Measurements from ENCODE around the gene ZSCAN4.

The ZSCAN4 gene

GRCh38 chr19:57682226-57682766, 13.6 kb downstream of the ZSCAN4 start:
- DNase-seq (ENCODE audit: low read depth in 3 of 3), result no peak

GRCh38 chr19:57686727-57687126, 18.0 kb downstream of the ZSCAN4 start:
- no peak for DNase-seq (ENCODE audit: low read depth in 3 of 3)

GRCh38 chr19:57687363-57688010, 18.8 kb downstream of the ZSCAN4 start:
- DNase-seq (ENCODE audit: low read depth in 3 of 3), result no peak

- no peak for DNase-seq (ENCODE audit: low read depth in 3 of 3)
Observed at GRCh38 chr19:57688011-57688763, 19.5 kb downstream of the ZSCAN4 start.

GRCh38 chr19:57689750-57690149, 21.0 kb downstream of the ZSCAN4 start:
- DNase-seq (ENCODE audit: low read depth in 3 of 3), result no peak

- DNase-seq (ENCODE audit: low read depth in 3 of 3), result no peak
Observed at GRCh38 chr19:57701625-57702024, 32.9 kb downstream of the ZSCAN4 start.

- no peak for DNase-seq (ENCODE audit: low read depth in 3 of 3)
Observed at GRCh38 chr19:57706346-57706745, 37.6 kb downstream of the ZSCAN4 start.

GRCh38 chr19:57708641-57709361, 40.1 kb downstream of the ZSCAN4 start, which contains the start of gene ZNF154:
TSS of gene ZNF154 (minus strand) at chr19:57709204. CDS start at chr19:57708971, 233 bp downstream.
- DNase-seq (ENCODE audit: low read depth in 3 of 3), result peak in 1 of 3 experiments; percentile 7

GRCh38 chr19:57709616-57710015, 40.9 kb downstream of the ZSCAN4 start:
- DNase-seq (ENCODE audit: low read depth in 3 of 3), result no peak

- DNase-seq (ENCODE audit: low read depth in 3 of 3), result no peak
Observed at GRCh38 chr19:57712222-57712621, 43.5 kb downstream of the ZSCAN4 start.

GRCh38 chr19:57719424-57719823, 50.7 kb downstream of the ZSCAN4 start:
- no peak for DNase-seq (ENCODE audit: low read depth in 3 of 3)

GRCh38 chr19:57719901-57720519, 51.3 kb downstream of the ZSCAN4 start:
- DNase-seq (ENCODE audit: low read depth in 3 of 3), result no peak

- no peak for DNase-seq (ENCODE audit: low read depth in 3 of 3)
Observed at GRCh38 chr19:57720878-57721277, 52.1 kb downstream of the ZSCAN4 start.

Measured in stimulated activated CD4-positive, alpha-beta T cell treated with anti-CD3 and anti-CD28 coated beads, TNF-alpha, amount 100 ng/mL, for 24 hours (primary cell).